BLaER1 treated with 17β-estradiol and CSF1 and Interleukin-3, amounts not matched to agents 10 nM and 100 nM (cell line): ENCODE results near the gene CNPY4.
"Not testable (repeated sequence)": the region's sequence is repeated elsewhere in the genome, so short reads cannot be mapped to it uniquely, and the experiment has no call there.

Experiments
- H3K27ac ChIP-seq, 11 experiments: shearing (Covaris generic); formaldehyde crosslinking; 2 replicates each; pipeline ENCODE4 v1.8.1; 2022
- H3K27me3 ChIP-seq, 11 experiments: shearing (Covaris generic); formaldehyde crosslinking; 2 replicates each; pipeline ENCODE4 v1.8.1; 2022
- H3K36me3 ChIP-seq, 11 experiments: shearing (Covaris generic); formaldehyde crosslinking; 2 replicates each; pipeline ENCODE4 v1.8.1; 2022
- H3K4me1 ChIP-seq, 10 experiments: shearing (Covaris generic); formaldehyde crosslinking; 2 replicates each; pipeline ENCODE4 v1.8.1; 2022
- H3K4me2 ChIP-seq, 11 experiments: shearing (Covaris generic); formaldehyde crosslinking; 2 replicates each; pipeline ENCODE4 v1.8.1; 2022
- H3K4me3 ChIP-seq, 10 experiments: shearing (Covaris generic); formaldehyde crosslinking; 2 replicates each; pipeline ENCODE4 v1.8.1; 2022
- H3K9ac ChIP-seq, 11 experiments: shearing (Covaris generic); formaldehyde crosslinking; 2 replicates each; pipeline ENCODE4 v1.8.1; 2022
- H3K9me3 ChIP-seq, 11 experiments: shearing (Covaris generic); formaldehyde crosslinking; replicated peaks in 1 of 11; 2 replicates each; pipeline ENCODE4 v1.8.1; 2022
- H4K20me1 ChIP-seq, 11 experiments: shearing (Covaris generic); formaldehyde crosslinking; 2 replicates each; pipeline ENCODE4 v1.8.1; 2022
- Cebpa-rat ChIP-seq, 11 experiments: shearing (Covaris generic); IDR thresholded peaks; 2 replicates each; pipeline ENCODE4 v1.8.1; 2022

Gene CNPY4

GRCh38 chr7:100126931-100127865 is 7.8 kb downstream of the CNPY4 start, which contains the start of gene MBLAC1:
Gene MBLAC1, plus strand, starts transcription at chr7:100126967. Its CDS starts 429 bp downstream, at chr7:100127396.
- Histone ChIP-seq H3K9me3 (no peaks in the 10 kb centered on the region), H3K27me3 (peaks cover 4 to 26% (median 20%) of the 10 kb centered on the region in 11 experiments; a peak in 12 of 22 replicates), H3K27ac (peak within 1 kb of the TSS; percentile 77 to 94 (median 87)), H3K36me3 (peaks cover 0 to 18% (median 6%) of the 10 kb centered on the region in 11 experiments; a peak in 10 of 22 replicates), H3K4me2 (peak within 1 kb of the TSS; percentile 89 to 100 (median 99)), H3K9ac (peak within 1 kb of the TSS; percentile 83 to 91 (median 86)), H3K4me1 (peaks cover 43 to 61% (median 50%) of the 10 kb centered on the region in 10 experiments), H3K4me3 (peak within 1 kb of the TSS; percentile 66 to 91 (median 80)), H4K20me1 (no peaks in the 10 kb centered on the region)
- TF ChIP-seq Cebpa-rat (IDR thresholded peaks at IDR 0.05) = no peak

GRCh38 chr7:100127866-100128636 is 8.6 kb downstream of the CNPY4 start:
- Histone ChIP-seq H3K4me3 (peak overlapping the region; percentile 66 to 91 (median 80)), H3K27me3 (peaks cover 4 to 26% (median 20%) of the 10 kb centered on the region in 11 experiments; a peak in 12 of 22 replicates), H3K27ac (peak overlapping the region; percentile 77 to 94 (median 87)), H4K20me1 (no peaks in the 10 kb centered on the region), H3K4me1 (peaks cover 35 to 69% (median 54%) of the 10 kb centered on the region in 10 experiments), H3K9ac (peak overlapping the region; percentile 83 to 91 (median 86)), H3K36me3 (peaks cover 0 to 10% (median 3%) of the 10 kb centered on the region in 11 experiments; a peak in 7 of 22 replicates), H3K9me3 (no peaks in the 10 kb centered on the region), H3K4me2 (peak overlapping the region; percentile 89 to 100 (median 99))
- TF ChIP-seq Cebpa-rat (IDR thresholded peaks at IDR 0.05) = no peak

GRCh38 chr7:100128637-100128963 is 9.2 kb downstream of the CNPY4 start:
- peaks cover 0 to 6% (median 0%) of the 10 kb centered on the region in 11 experiments; a peak in 4 of 22 replicates for H3K36me3 ChIP-seq
- peaks cover 4 to 26% (median 20%) of the 10 kb centered on the region in 11 experiments; a peak in 12 of 22 replicates for H3K27me3 ChIP-seq
- H3K4me2 ChIP-seq = peak overlapping the region; percentile 89 to 100 (median 99)
- H3K27ac ChIP-seq = no peak overlapping the region
- H3K4me1 ChIP-seq = peaks cover 35 to 70% (median 54%) of the 10 kb centered on the region in 10 experiments
- H4K20me1 ChIP-seq = no peaks in the 10 kb centered on the region
- no peak for TF ChIP-seq Cebpa-rat (IDR thresholded peaks at IDR 0.05)
- H3K9me3 ChIP-seq = no peaks in the 10 kb centered on the region
- peak overlapping the region in 3 of 11 experiments; percentile 86 to 89 (median 87); a peak in 2 of 22 replicates for H3K9ac ChIP-seq
- peak overlapping the region in 1 of 10 experiments; percentile 91; a peak in 2 of 20 replicates for H3K4me3 ChIP-seq

DNA sequence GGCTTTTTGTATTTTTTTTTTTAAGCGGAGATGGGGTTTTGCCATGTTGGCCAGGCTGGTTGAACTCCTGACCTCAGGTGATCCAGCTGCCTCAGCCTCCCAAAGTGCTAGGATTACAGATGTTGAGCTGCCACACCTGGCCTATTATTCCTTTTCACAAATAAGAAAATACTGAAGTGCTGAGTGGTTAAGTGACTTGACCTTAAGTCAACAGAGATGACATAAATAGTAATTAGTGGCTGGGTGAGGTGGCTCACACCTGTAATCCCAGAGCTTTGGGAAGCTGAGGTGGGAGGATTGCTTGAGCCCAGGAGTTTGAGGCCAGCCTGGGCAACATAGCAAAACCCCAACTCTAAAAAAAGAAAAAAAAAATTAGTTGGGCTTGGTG is 10.8 kb downstream of the CNPY4 start:
- not testable (repeated sequence) for H3K9me3 ChIP-seq, H3K9ac ChIP-seq, H4K20me1 ChIP-seq, H3K27ac ChIP-seq, H3K4me3 ChIP-seq, H3K36me3 ChIP-seq
- Histone ChIP-seq H3K4me1 (peaks cover 20 to 54% (median 39%) of the 10 kb centered on the region in 10 experiments), H3K27me3 (peaks cover 4 to 26% (median 20%) of the 10 kb centered on the region in 11 experiments; a peak in 12 of 22 replicates), H3K4me2 (0 out of 22 replicates have a peak overlapping the region, but pooled peaks of 1 of the 11 experiments have one; percentile 34)

DNA sequence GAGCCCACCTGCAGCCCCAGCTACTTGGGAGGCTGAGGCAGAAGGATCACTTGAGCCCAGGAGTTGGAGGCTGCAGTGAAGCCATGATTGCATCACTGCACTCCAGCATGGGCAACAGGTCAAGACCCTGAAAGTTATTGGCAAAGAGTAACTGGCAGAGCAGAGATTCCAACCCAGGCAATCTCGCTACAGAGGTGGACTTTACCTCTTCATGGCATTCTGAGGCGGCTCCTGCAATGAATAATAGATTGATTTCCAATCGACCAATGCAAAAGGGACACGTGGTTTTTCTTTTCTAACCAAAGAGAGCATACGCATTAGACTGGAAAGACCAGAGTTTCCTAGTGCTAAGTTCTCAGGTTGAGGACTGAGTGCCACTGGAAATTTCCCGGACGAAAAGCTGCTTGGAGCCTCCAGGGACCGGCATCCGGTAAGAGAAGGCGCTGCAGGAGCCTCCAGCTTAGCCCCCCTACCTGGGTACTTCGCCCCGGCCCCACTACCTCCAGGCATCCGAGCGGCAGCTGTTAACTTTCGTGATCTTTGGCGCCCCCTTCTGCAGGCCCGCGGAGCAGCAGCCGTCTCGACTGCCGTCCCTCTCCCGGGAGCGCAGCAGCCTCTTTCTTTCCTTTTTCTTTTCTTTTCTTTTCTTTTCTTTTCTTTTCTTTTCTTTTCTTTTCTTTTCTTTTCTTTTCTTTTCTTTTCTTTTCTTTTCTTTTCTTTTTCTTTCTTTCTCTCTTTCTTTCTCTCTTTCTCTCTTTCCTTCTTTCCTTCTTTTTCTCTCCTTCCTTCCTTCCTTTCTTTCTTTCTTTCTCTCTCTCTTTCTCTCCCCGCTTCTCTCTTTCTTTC is 11.4 kb downstream of the CNPY4 start:
- Histone ChIP-seq H3K4me1 (peaks cover 14 to 48% (median 34%) of the 10 kb centered on the region in 10 experiments), H3K36me3 (no peaks in the 10 kb centered on the region), H3K9me3 (no peaks in the 10 kb centered on the region), H4K20me1 (no peaks in the 10 kb centered on the region), H3K27ac (no peak overlapping the region), H3K9ac (peak overlapping the region in 1 of 11 experiments; percentile 31; a peak in 3 of 22 replicates), H3K27me3 (peaks cover 4 to 26% (median 20%) of the 10 kb centered on the region in 11 experiments; a peak in 12 of 22 replicates), H3K4me3 (no peak overlapping the region), H3K4me2 (peak overlapping the region; percentile 9 to 65 (median 39); a peak in 16 of 22 replicates)
- TF ChIP-seq Cebpa-rat (IDR thresholded peaks at IDR 0.05) = no peak

- no peak overlapping the region for H3K4me3 ChIP-seq
- no peaks in the 10 kb centered on the region for H4K20me1 ChIP-seq
- H3K36me3 ChIP-seq = no peaks in the 10 kb centered on the region
- H3K9ac ChIP-seq = 0 out of 22 replicates have a peak overlapping the region, but pooled peaks of 3 of the 11 experiments have one; percentile 1 to 6 (median 1)
- H3K9me3 ChIP-seq = no peaks in the 10 kb centered on the region
- H3K27ac ChIP-seq = no peak overlapping the region
- H3K27me3 ChIP-seq = peaks cover 4 to 26% (median 20%) of the 10 kb centered on the region in 11 experiments; a peak in 12 of 22 replicates
- no peak for TF ChIP-seq Cebpa-rat (IDR thresholded peaks at IDR 0.05)
- peak overlapping the region in 8 of 11 experiments; percentile 11 to 56 (median 28); a peak in 11 of 22 replicates for H3K4me2 ChIP-seq
- peaks cover 9 to 44% (median 28%) of the 10 kb centered on the region in 10 experiments for H3K4me1 ChIP-seq
Measured at GRCh38 chr7:100132126-100132525, 12.7 kb downstream of the CNPY4 start.

GRCh38 chr7:100132697-100133151 is 13.3 kb downstream of the CNPY4 start:
- Histone ChIP-seq H3K4me3 (no peak overlapping the region), H3K4me1 (peaks cover 8 to 42% (median 27%) of the 10 kb centered on the region in 10 experiments), H3K27me3 (peaks cover 4 to 21% (median 16%) of the 10 kb centered on the region in 11 experiments; a peak in 12 of 22 replicates), H3K27ac (no peak overlapping the region), H3K4me2 (peak overlapping the region in 7 of 11 experiments; percentile 11 to 56 (median 31); a peak in 11 of 22 replicates), H3K9me3 (no peaks in the 10 kb centered on the region), H3K9ac (0 out of 22 replicates have a peak overlapping the region, but pooled peaks of 1 of the 11 experiments have one; percentile 1), H3K36me3 (no peaks in the 10 kb centered on the region), H4K20me1 (no peaks in the 10 kb centered on the region)
- no peak for TF ChIP-seq Cebpa-rat (IDR thresholded peaks at IDR 0.05)
